H1 (cell line): ENCODE data around the gene TSPAN5. TPM values are rescaled to one million over a fixed set of nuclear protein-coding genes. Genes with fewer than 3 reads are reported as not detected.

Experiments used
- CTCF ChIA-PET: fragments of 300-600 bp; sonication (Branson Sonifier 250); formaldehyde crosslinking; loops from one replicate; lab custom pipeline; 2021; ENCODE audit not compliant: partially characterized antibody; lab: Charles Lee
- POLR2A ChIA-PET: fragments of 300-600 bp; sonication (Branson Sonifier 250); formaldehyde crosslinking; loops from one replicate; lab custom pipeline; 2021; ENCODE audit warnings: inconsistent platforms; ENCODE audit not compliant: partially characterized antibody; lab: Charles Lee
- DNase-seq, 2 experiments: peaks; one replicate each; pipeline versions ENCODE4 v3.0.0 to v3.0.0-alpha.2; 2010 to 2022; ENCODE audit warnings: low spot score in 2 of 2, low read depth in 1 of 2, mixed read lengths in 1 of 2
- FAIRE-seq: peaks from 2 replicates; lab custom pipeline; 2011; peaks lifted over from hg19 to GRCh38; lab: Jason Lieb, UNC
- H2AFZ ChIP-seq: 2 replicates; pipeline ENCODE4 v1.8.1; 2012; ENCODE audit warnings: low read length, inconsistent platforms
- H2AK5ac ChIP-seq: 2 replicates; pipeline ENCODE4 v1.6.1; 2013; ENCODE audit warnings: low read depth, low read length
- H2BK120ac ChIP-seq: replicated peaks from 2 replicates; pipeline ENCODE3; 2013; ENCODE audit warnings: low read depth, low read length, inconsistent platforms
- H2BK12ac ChIP-seq: 2 replicates; pipeline ENCODE4 v1.6.1; 2013; ENCODE audit warnings: low read depth, low read length
- H2BK15ac ChIP-seq: 2 replicates; pipeline ENCODE4 v1.6.1; 2013; ENCODE audit warnings: low read length
- H2BK20ac ChIP-seq: 2 replicates; pipeline ENCODE4 v1.6.1; 2013; ENCODE audit warnings: low read length
- H2BK5ac ChIP-seq: 2 replicates; pipeline ENCODE4 v1.6.1; 2013; ENCODE audit warnings: low read depth, low read length
- H3K14ac ChIP-seq: 2 replicates; pipeline ENCODE4 v1.6.1; 2013; ENCODE audit warnings: inconsistent platforms; ENCODE audit not compliant: insufficient read length
- H3K18ac ChIP-seq: 2 replicates; pipeline ENCODE4 v1.6.1; 2013; ENCODE audit warnings: low read length; ENCODE audit errors: extremely low read depth
- H3K23ac ChIP-seq: 2 replicates; pipeline ENCODE4 v1.6.1; 2013; ENCODE audit warnings: inconsistent platforms; ENCODE audit not compliant: insufficient read length
- H3K23me2 ChIP-seq: 2 replicates; pipeline ENCODE4 v1.6.1; 2013; ENCODE audit warnings: low read depth, low read length
- H3K27ac ChIP-seq: 2 replicates; pipeline ENCODE4 v1.6.1; 2011; ENCODE audit warnings: low read depth, low read length, inconsistent platforms
- H3K27me3 ChIP-seq, 4 experiments: replicated peaks in 1 of 4; 1 replicate in 1 of 4; 2 replicates in 3 of 4; pipeline versions ENCODE4 v1.6.1 to v1.8.1; 2011 to 2013; ENCODE audit warnings: low read length in 3 of 4, mild to moderate bottlenecking in 3 of 4, inconsistent platforms in 2 of 4, mixed read lengths in 2 of 4, moderate library complexity in 1 of 4; ENCODE audit not compliant: control insufficient read depth in 3 of 4, insufficient read depth in 3 of 4; ENCODE audit errors: extremely low read depth in 1 of 4
- H3K36me3 ChIP-seq, 4 experiments: 2 replicates each; pipeline versions ENCODE4 v1.6.1 to v1.8.1; 2011 to 2013; ENCODE audit warnings: mild to moderate bottlenecking in 4 of 4, low read length in 3 of 4, moderate library complexity in 2 of 4, control low read depth in 1 of 4, inconsistent platforms in 1 of 4; ENCODE audit not compliant: insufficient read depth in 4 of 4, control insufficient read depth in 2 of 4
- H3K4ac ChIP-seq: replicated peaks from 2 replicates; pipeline ENCODE3; 2013; ENCODE audit warnings: low read length, low read depth, mixed read lengths, inconsistent platforms; ENCODE audit not compliant: insufficient read length
- H3K4me1 ChIP-seq, 4 experiments: replicated peaks in 1 of 4; 1 replicate in 1 of 4; 2 replicates in 3 of 4; pipeline versions ENCODE4 v1.6.1 to v1.8.1; 2011 to 2013; ENCODE audit warnings: low read length in 3 of 4, inconsistent platforms in 2 of 4, mixed read lengths in 1 of 4; ENCODE audit not compliant: insufficient read depth in 4 of 4, control insufficient read depth in 3 of 4
- H3K4me2 ChIP-seq, 2 experiments: 2 replicates each; pipeline versions ENCODE4 v1.6.1 to v1.8.1; 2011 to 2013; ENCODE audit warnings: low read depth in 2 of 2, low read length in 2 of 2, control low read depth in 1 of 2, inconsistent platforms in 1 of 2, mild to moderate bottlenecking in 1 of 2; ENCODE audit not compliant: insufficient read depth in 1 of 2
- H3K4me3 ChIP-seq, 4 experiments: fragments of 200-600, 300-600 bp in 1 of 4; sonication (generic), shearing (Covaris generic), sonication (Bioruptor Twin) in 1 of 4; 2 replicates each; pipeline versions ENCODE4 v1.5.1 to v1.8.1; 2011 to 2016; ENCODE audit warnings: low read length in 4 of 4, low read depth in 3 of 4, control low read depth in 2 of 4, inconsistent platforms in 2 of 4, mild to moderate bottlenecking in 2 of 4, mixed read lengths in 1 of 4, moderate library complexity in 1 of 4; ENCODE audit not compliant: insufficient read depth in 2 of 4; ENCODE audit errors: extremely low read depth in 1 of 4
- H3K56ac ChIP-seq: replicated peaks from 2 replicates; pipeline ENCODE3; 2013; ENCODE audit warnings: low read depth, mild to moderate bottlenecking, mixed read lengths, low read length, inconsistent platforms; ENCODE audit not compliant: insufficient read length
- H3K79me1 ChIP-seq: 2 replicates; pipeline ENCODE4 v1.6.1; 2013; ENCODE audit warnings: low read depth, low read length, control low read depth
- H3K79me2 ChIP-seq, 2 experiments: 2 replicates each; pipeline versions ENCODE4 v1.6.1 to v1.8.1; 2012 to 2013; ENCODE audit warnings: low read length in 2 of 2, mild to moderate bottlenecking in 2 of 2, inconsistent platforms in 1 of 2; ENCODE audit not compliant: insufficient read depth in 2 of 2, control insufficient read depth in 1 of 2
- H3K9ac ChIP-seq, 4 experiments: replicated peaks in 1 of 4; 1 replicate in 1 of 4; 2 replicates in 3 of 4; pipeline versions ENCODE4 v1.6.1 to v1.8.1; 2011 to 2013; ENCODE audit warnings: low read depth in 3 of 4, low read length in 3 of 4, control low read depth in 2 of 4, mild to moderate bottlenecking in 2 of 4, moderate library complexity in 2 of 4, inconsistent platforms in 1 of 4; ENCODE audit errors: extremely low read depth in 1 of 4
- H3K9me3 ChIP-seq, 2 experiments: 2 replicates each; pipeline versions ENCODE4 v1.6.1 to v1.8.1; 2012 to 2013; ENCODE audit warnings: mild to moderate bottlenecking in 2 of 2, moderate library complexity in 2 of 2, control low read depth in 1 of 2, inconsistent platforms in 1 of 2, low read depth in 1 of 2, low read length in 1 of 2, mixed read lengths in 1 of 2; ENCODE audit not compliant: insufficient read depth in 2 of 2
- H4K20me1 ChIP-seq, 2 experiments: replicated peaks in 1 of 2; 2 replicates each; pipeline versions ENCODE3 to v1.8.1; 2011 to 2013; ENCODE audit warnings: inconsistent platforms in 2 of 2, low read length in 2 of 2, mild to moderate bottlenecking in 1 of 2; ENCODE audit not compliant: insufficient read depth in 2 of 2, control insufficient read depth in 1 of 2
- H4K5ac ChIP-seq: 2 replicates; pipeline ENCODE4 v1.6.1; 2013; ENCODE audit warnings: low read length, low read depth, mixed read lengths, inconsistent platforms; ENCODE audit not compliant: insufficient read length
- H4K8ac ChIP-seq: 2 replicates; pipeline ENCODE4 v1.8.0; 2013; ENCODE audit warnings: mild to moderate bottlenecking, moderate library complexity, low read length, inconsistent platforms; ENCODE audit not compliant: insufficient read depth; ENCODE audit errors: extremely low read depth
- H4K91ac ChIP-seq: replicated peaks from 2 replicates; pipeline ENCODE3; 2013; ENCODE audit warnings: low read length, mixed read lengths, inconsistent platforms; ENCODE audit not compliant: insufficient read length
- CBX5 ChIP-seq: fragments of 300-800, 300-1000 bp; sonication (generic); IDR thresholded peaks from 2 replicates; pipeline ENCODE4 v1.7.1; 2016; ENCODE audit warnings: antibody characterized with exemption, low read length, low read depth
- EGR1 ChIP-seq: IDR thresholded peaks from 2 replicates; pipeline ENCODE4 v1.6.1; 2011; ENCODE audit warnings: low read depth, low read length, borderline replicate concordance
- HDAC2 ChIP-seq, 2 experiments: fragments of 300-600 bp in 1 of 2; sonication (generic) in 1 of 2; IDR thresholded peaks; 2 replicates each; pipeline ENCODE4 v1.6.1; 2011 to 2012; ENCODE audit warnings: low read depth in 2 of 2, low read length in 2 of 2, mild to moderate bottlenecking in 2 of 2, moderate library complexity in 2 of 2, borderline replicate concordance in 1 of 2, inconsistent platforms in 1 of 2
- HDAC6 ChIP-seq: IDR thresholded peaks from one replicate; pipeline ENCODE4 v1.7.1; 2012; ENCODE audit warnings: low read depth, mild to moderate bottlenecking, inconsistent platforms, low read length, moderate library complexity
- JUN ChIP-seq: IDR thresholded peaks from 2 replicates; pipeline ENCODE4 v1.6.1; 2011; ENCODE audit warnings: low read depth, mild to moderate bottlenecking, improper control_type of control experiment, low read length
- KDM4A ChIP-seq: IDR thresholded peaks from one replicate; pipeline ENCODE4 v1.7.1; 2012; ENCODE audit warnings: low read depth, mild to moderate bottlenecking, moderate library complexity, low read length, inconsistent platforms; ENCODE audit not compliant: severe bottlenecking
- POU5F1 ChIP-seq: IDR thresholded peaks from 2 replicates; pipeline ENCODE4 v1.6.1; 2011; ENCODE audit warnings: low read depth, mild to moderate bottlenecking, low read length, moderate library complexity
- SIRT6 ChIP-seq: IDR thresholded peaks from one replicate; pipeline ENCODE4 v1.7.1; 2012; ENCODE audit warnings: low read length, inconsistent platforms
- SP4 ChIP-seq: IDR thresholded peaks from 2 replicates; pipeline ENCODE4 v1.6.1; 2012; ENCODE audit warnings: low read length, inconsistent platforms
- WGBS, 2 experiments: shearing (Covaris generic) in 1 of 2; methylation state at CpG; one replicate each; pipeline versions ENCODE4 v1.1.6 to v1.1.7; 2013 to 2015; ENCODE audit warnings: low lambda C conversion rate in 2 of 2, mixed read lengths in 2 of 2, inconsistent platforms in 1 of 2, low coverage in 1 of 2, missing lambda C conversion rate in 1 of 2; ENCODE audit not compliant: insufficient replicate concordance in 2 of 2, insufficient coverage in 1 of 2, insufficient read length in 1 of 2; ENCODE audit errors: extremely low coverage in 1 of 2, missing lambda C conversion rate in 1 of 2; 5-methylcytosine and 5-hydroxymethylcytosine counted together
- polyA plus RNA-seq, 7 experiments: library from polyadenylated mRNA; depleted of rRNA in 3 of 7; stranded (reverse) in 5 of 7; unstranded in 2 of 7; fragments of >200 nt in 5 of 7; fragments of 200-250 nt in 2 of 7; gene quantifications; 1 replicate in 5 of 7; 2 replicates in 1 of 7; 4 replicates in 1 of 7; pipeline versions ENCODE4 v1.2.1 to v1.2.3, GENCODE V29; 2011 to 2013; ENCODE audit warnings: missing spikeins in 2 of 7, mixed read lengths in 2 of 7
- total RNA-seq: library from RNA; stranded (reverse); fragmentation: NEBNext Ultra II Directional; extraction: Animal tissue kit (Norgen Biotek cat#: 25700); gene quantifications from 2 replicates; pipeline ENCODE4 v1.2.1, GENCODE V29; 2021
- TF ChIP-seq, protein P1 (sequence below): IDR thresholded peaks from 2 replicates; pipeline ENCODE4 v1.6.1; 2012; ENCODE audit warnings: inconsistent platforms

TSPAN5 gene
- total and polyA plus RNA-seq, 2 of the 8 experiments (the other 6 are each of a cell fraction or from before 2014, with no cell fraction given): 17.6 to 21.2 TPM

DNA sequence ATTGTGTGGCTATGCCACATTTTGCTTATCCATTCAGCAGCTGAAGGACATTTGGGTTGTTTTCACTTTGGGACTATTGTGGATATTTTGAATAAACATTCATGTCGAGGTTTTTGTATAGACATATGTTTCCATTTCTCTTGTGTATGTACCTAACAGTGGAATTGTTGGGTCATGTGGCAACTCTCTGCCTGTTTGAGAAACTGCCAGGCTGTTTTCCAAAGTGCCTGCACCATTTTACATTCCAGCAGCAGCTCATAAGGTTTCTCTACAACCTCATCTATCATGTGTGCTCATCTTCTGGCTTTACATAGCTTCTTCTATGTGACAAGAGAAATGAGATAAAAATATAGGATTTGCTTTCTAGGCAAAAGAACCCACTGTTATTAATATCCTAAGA lies 29.5 kb upstream of the TSPAN5 start:
- POLR2A ChIA-PET: no interaction called here

More for the DNA sequence above, 29.5 kb upstream of the TSPAN5 start:
- H3K4me3 ChIP-seq: no peak overlapping the region
- H3K56ac ChIP-seq: no peak overlapping the region
- no peak overlapping the region for H4K8ac ChIP-seq
- no peak overlapping the region for H3K4me2 ChIP-seq
- no peak overlapping the region for H2BK15ac ChIP-seq
- no peaks in the 10 kb centered on the region for H3K79me1 ChIP-seq
- no peak overlapping the region for H3K4ac ChIP-seq
- H3K27ac ChIP-seq: no peak overlapping the region
- H4K5ac ChIP-seq: no peak overlapping the region
- no peak overlapping the region for H4K91ac ChIP-seq
- FAIRE-seq (no peak), DNase-seq (no peak)
- H4K20me1 ChIP-seq: no peaks in the 10 kb centered on the region
- no peak overlapping the region for H3K23ac ChIP-seq
- WGBS, 2 experiments: 80% methylated on average over 1 of the region's 1 CpG; no CpG with 5 or more reads in 1 of the 2 experiments
- H3K79me2 ChIP-seq: no peaks in the 10 kb centered on the region
- CTCF ChIA-PET: interaction anchor here (0.6 to 1.7 kb wide), 8 partner anchors 9 to 252 kb away, joined by 3 to 5 read pairs (median 4); no protein-coding TSS in a partner anchor
- no peak overlapping the region for H3K14ac ChIP-seq
- no peak overlapping the region for H2AK5ac ChIP-seq
- no peak overlapping the region for H2BK20ac ChIP-seq
- no peak overlapping the region for H2BK120ac ChIP-seq
- no peaks in the 10 kb centered on the region for H3K23me2 ChIP-seq
- H3K9me3 ChIP-seq: no peaks in the 10 kb centered on the region
- H2BK5ac ChIP-seq: no peak overlapping the region
- no peaks in the 10 kb centered on the region for H3K27me3 ChIP-seq
- no peak overlapping the region for H3K9ac ChIP-seq
- no peaks in the 10 kb centered on the region for H3K36me3 ChIP-seq
- H2BK12ac ChIP-seq: no peak overlapping the region
- no peaks in the 10 kb centered on the region; a peak in 1 of 7 replicates for H3K4me1 ChIP-seq
- no peak overlapping the region for H3K18ac ChIP-seq
- TF ChIP-seq HDAC6: no peak
- TF ChIP-seq, protein P1, sequence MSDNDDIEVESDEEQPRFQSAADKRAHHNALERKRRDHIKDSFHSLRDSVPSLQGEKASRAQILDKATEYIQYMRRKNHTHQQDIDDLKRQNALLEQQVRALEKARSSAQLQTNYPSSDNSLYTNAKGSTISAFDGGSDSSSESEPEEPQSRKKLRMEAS: no peak
- TF ChIP-seq KDM4A: no peak
- TF ChIP-seq EGR1: no peak
- TF ChIP-seq POU5F1: no peak
- TF ChIP-seq SP4: no peak
- no peak for TF ChIP-seq CBX5
- no peak for TF ChIP-seq JUN
- no peak for TF ChIP-seq SIRT6
- TF ChIP-seq HDAC2 (IDR thresholded peaks at IDR 0.05; ENCODE audit: borderline replicate concordance in 1 of 2, low read depth in 2 of 2, low read length in 2 of 2): no peak
- H2AFZ ChIP-seq: no peak overlapping the region
